Measurements from ENCODE around the gene SCML2. TPM values are rescaled to one million over a fixed set of nuclear protein-coding genes. Genes with fewer than 3 reads are reported as not detected.

Gene SCML2
- total and polyA plus RNA-seq, 2 of the 8 experiments (the other 6 are each of a cell fraction or from before 2014, with no cell fraction given): 14.6 to 18.9 TPM

- Histone ChIP-seq H2BK120ac (replicated peaks; ENCODE audit: low read depth, low read length) (no peak overlapping the region), H3K79me2 (ENCODE audit: control insufficient read depth in 1 of 2, insufficient read depth in 2 of 2, low read length in 2 of 2) (no peaks in the 10 kb centered on the region), H2AK5ac (ENCODE audit: low read depth, low read length) (no peak overlapping the region), H2BK12ac (ENCODE audit: low read depth, low read length) (no peak overlapping the region), H4K8ac (ENCODE audit: extremely low read depth, insufficient read depth, low read length) (no peak overlapping the region), H3K27ac (ENCODE audit: low read depth, low read length) (no peak overlapping the region), H4K20me1 (replicated peaks in 1 of 2; ENCODE audit: control insufficient read depth in 1 of 2, insufficient read depth in 2 of 2, low read length in 2 of 2) (no peaks in the 10 kb centered on the region), H2BK5ac (ENCODE audit: low read depth, low read length) (no peak overlapping the region), H3K23ac (ENCODE audit: insufficient read length) (no peak overlapping the region), H3K27me3 (replicated peaks in 1 of 4; ENCODE audit: control insufficient read depth in 3 of 4, extremely low read depth in 1 of 4, insufficient read depth in 3 of 4, low read length in 3 of 4) (no peaks in the 10 kb centered on the region), H2BK20ac (ENCODE audit: low read length) (no peak overlapping the region), H4K5ac (ENCODE audit: insufficient read length, low read depth, low read length) (no peak overlapping the region), H3K79me1 (ENCODE audit: low read depth, low read length) (no peaks in the 10 kb centered on the region), H3K23me2 (ENCODE audit: low read depth, low read length) (no peaks in the 10 kb centered on the region), H3K18ac (ENCODE audit: extremely low read depth, low read length) (no peak overlapping the region), H3K9me3 (ENCODE audit: insufficient read depth in 2 of 2, low read depth in 1 of 2, low read length in 1 of 2) (no peaks in the 10 kb centered on the region), H2AFZ (ENCODE audit: low read length) (no peak overlapping the region), H2BK15ac (ENCODE audit: low read length) (no peak overlapping the region), H3K14ac (ENCODE audit: insufficient read length) (no peak overlapping the region), H3K36me3 (ENCODE audit: control insufficient read depth in 2 of 4, insufficient read depth in 4 of 4, low read length in 3 of 4) (no peaks in the 10 kb centered on the region), H3K4ac (replicated peaks; ENCODE audit: insufficient read length, low read depth, low read length) (no peak overlapping the region), H3K4me2 (ENCODE audit: insufficient read depth in 1 of 2, low read depth in 2 of 2, low read length in 2 of 2) (no peak overlapping the region), H3K4me3 (ENCODE audit: extremely low read depth in 1 of 4, insufficient read depth in 2 of 4, low read depth in 3 of 4, low read length in 4 of 4) (no peak overlapping the region), H3K9ac (replicated peaks in 1 of 4; ENCODE audit: extremely low read depth in 1 of 4, low read depth in 3 of 4, low read length in 3 of 4) (no peak overlapping the region), H3K56ac (replicated peaks; ENCODE audit: insufficient read length, low read depth, low read length) (no peak overlapping the region), H3K4me1 (replicated peaks in 1 of 4; ENCODE audit: control insufficient read depth in 3 of 4, insufficient read depth in 4 of 4, low read length in 3 of 4) (peaks cover 0 to 2% (median 0%) of the 10 kb centered on the region in 4 experiments; a peak in 1 of 7 replicates), H4K91ac (replicated peaks; ENCODE audit: insufficient read length, low read length) (no peak overlapping the region)
- FAIRE-seq: no peak
- POLR2A ChIA-PET (ENCODE audit: partially characterized antibody): no interaction called here
- DNase-seq (ENCODE audit: low read depth in 1 of 2, low spot score in 2 of 2): no peak
- WGBS, 2 experiments (ENCODE audit: extremely low coverage in 1 of 2, insufficient coverage in 1 of 2, insufficient read length in 1 of 2, insufficient replicate concordance in 2 of 2, low coverage in 1 of 2, low lambda C conversion rate in 2 of 2, missing lambda C conversion rate in 1 of 2): 70% methylated on average over 3 of the region's 7 CpGs; no CpG with 5 or more reads in 1 of the 2 experiments
- CTCF ChIA-PET (ENCODE audit: partially characterized antibody): interaction anchor here (0.6 to 1.2 kb wide), 2 partner anchors 150 to 1846 kb away, joined by 3 to 5 read pairs; no protein-coding TSS in a partner anchor
Observed at GRCh38 chrX:18227458-18227857, 127.0 kb downstream of the SCML2 start.
